ENCODE measurements around the gene HTRA2.

HTRA2 gene

DNA sequence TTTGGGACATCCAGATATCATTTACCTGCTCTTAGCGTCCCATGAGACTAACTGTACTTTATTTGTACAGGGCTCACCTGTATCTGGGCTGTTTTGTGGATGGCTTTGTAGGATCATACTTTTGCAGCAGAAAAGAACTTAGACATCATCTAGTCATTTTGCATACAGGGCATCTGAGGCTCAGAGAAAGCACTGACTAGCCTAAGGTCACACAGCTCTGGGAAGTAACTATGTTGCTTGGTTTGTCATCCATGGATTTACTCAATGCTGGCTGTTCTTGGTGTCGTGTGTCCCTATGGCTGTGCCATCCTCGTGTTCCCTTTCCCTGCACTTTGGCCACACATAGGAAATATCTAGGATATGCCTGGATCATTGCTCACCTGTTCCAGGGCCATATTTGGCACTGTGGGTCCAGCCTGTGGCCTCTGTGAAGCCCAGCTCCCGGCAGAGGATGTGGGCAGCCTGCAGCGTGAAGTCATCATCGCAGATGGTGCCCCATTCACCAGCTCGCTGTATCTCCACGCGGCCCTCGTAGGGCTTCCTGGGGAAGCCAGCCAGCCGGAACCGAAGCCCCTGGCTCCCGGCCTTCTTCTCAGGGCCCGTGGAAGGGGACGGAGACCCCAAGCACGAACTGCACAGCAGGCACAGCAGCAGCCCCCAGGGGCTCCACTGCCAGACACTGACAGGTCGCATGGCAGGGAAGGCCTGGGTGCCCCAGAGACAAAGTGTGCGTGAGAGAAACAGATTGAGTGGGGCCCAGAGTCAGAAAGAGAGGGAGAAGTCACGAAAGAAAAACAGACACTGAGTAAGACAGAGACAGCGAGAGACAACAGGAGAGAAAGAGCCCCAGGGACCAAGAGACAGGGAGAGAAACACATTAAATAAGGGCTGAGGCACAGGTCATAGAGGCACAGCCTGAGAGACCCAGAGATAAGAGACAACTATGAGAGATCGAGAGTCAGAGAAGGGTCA, 22.5 kb downstream of the HTRA2 start:
- Histone ChIP-seq H3K27ac (ENCODE audit: low read length) (peak overlapping the region; percentile 47), H3K27me3 (ENCODE audit: low read depth, low read length) (no peaks in the 10 kb centered on the region), H3K4me1 (ENCODE audit: control insufficient read depth in 1 of 2, insufficient read depth in 2 of 2, low read length in 2 of 2) (peaks cover 0 to 16% of the 10 kb centered on the region in 2 donors)

DNA sequence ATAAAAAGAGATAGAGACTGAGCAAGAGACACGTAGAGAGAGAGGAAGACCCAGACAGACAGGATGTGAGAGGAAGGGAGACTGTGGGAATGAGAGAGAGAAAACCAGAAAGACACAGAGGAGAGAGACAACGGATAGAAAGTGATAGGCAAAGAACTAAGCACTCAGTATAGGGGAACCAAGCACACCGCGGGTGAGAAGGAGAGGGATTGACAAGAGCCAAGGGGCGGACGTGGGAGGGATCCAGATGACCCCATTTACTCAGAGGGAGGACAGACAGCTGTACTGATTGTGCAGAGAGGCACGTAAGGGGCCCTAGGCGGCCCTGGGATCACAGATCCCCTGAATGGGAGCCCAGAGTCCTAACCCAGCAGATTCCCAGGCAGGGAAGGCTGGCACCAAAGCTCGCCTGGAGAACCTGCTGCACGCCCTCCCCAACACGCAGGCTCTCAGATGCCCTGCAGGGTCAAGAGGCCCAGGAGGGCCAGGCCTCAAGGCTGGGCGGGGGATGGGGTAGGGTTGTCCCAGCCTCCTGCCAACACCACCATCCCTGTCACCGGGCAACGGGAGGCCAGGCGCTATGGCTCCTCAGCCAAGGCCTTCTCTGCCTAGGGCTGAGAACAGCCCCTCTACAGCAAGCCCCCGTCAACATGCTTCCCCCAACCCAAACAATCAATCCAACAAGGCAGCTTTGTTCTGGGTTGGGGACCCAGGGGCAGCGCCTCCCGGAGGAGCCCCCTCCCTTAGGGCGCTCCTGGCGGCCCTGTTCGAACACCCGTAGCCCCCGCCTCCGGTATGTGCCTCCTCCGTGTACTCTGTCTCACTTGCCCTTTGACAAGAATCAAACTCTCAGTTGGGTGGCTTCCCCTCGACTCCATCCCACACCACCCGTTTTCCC, 23.4 kb downstream of the HTRA2 start:
- no peaks in the 10 kb centered on the region for H3K27me3 ChIP-seq (ENCODE audit: low read depth, low read length)
- peak overlapping the region; percentile 47 for H3K27ac ChIP-seq (ENCODE audit: low read length)
- H3K4me1 ChIP-seq (ENCODE audit: control insufficient read depth in 1 of 2, insufficient read depth in 2 of 2, low read length in 2 of 2), result peaks cover 0 to 16% of the 10 kb centered on the region in 2 donors
- peak overlapping the region; percentile 77 to 88 for H3K4me3 ChIP-seq (ENCODE audit: low read depth in 1 of 2, low read length in 2 of 2)
- peaks cover 0 to 6% of the 10 kb centered on the region in 2 donors for H3K36me3 ChIP-seq (ENCODE audit: control insufficient read depth in 1 of 2, insufficient read depth in 2 of 2, low read length in 2 of 2)
- H3K9me3 ChIP-seq (ENCODE audit: control insufficient read depth in 1 of 2, low read length in 2 of 2), result no peaks in the 10 kb centered on the region

More for the DNA sequence above, 22.5 kb downstream of the HTRA2 start:
- H3K9me3 ChIP-seq (ENCODE audit: control insufficient read depth in 1 of 2, low read length in 2 of 2), result no peaks in the 10 kb centered on the region
- H3K4me3 ChIP-seq (ENCODE audit: low read depth in 1 of 2, low read length in 2 of 2), result peak overlapping the region in 1 of 2 donors; percentile 88
- peaks cover 0 to 6% of the 10 kb centered on the region in 2 donors for H3K36me3 ChIP-seq (ENCODE audit: control insufficient read depth in 1 of 2, insufficient read depth in 2 of 2, low read length in 2 of 2)

DNA sequence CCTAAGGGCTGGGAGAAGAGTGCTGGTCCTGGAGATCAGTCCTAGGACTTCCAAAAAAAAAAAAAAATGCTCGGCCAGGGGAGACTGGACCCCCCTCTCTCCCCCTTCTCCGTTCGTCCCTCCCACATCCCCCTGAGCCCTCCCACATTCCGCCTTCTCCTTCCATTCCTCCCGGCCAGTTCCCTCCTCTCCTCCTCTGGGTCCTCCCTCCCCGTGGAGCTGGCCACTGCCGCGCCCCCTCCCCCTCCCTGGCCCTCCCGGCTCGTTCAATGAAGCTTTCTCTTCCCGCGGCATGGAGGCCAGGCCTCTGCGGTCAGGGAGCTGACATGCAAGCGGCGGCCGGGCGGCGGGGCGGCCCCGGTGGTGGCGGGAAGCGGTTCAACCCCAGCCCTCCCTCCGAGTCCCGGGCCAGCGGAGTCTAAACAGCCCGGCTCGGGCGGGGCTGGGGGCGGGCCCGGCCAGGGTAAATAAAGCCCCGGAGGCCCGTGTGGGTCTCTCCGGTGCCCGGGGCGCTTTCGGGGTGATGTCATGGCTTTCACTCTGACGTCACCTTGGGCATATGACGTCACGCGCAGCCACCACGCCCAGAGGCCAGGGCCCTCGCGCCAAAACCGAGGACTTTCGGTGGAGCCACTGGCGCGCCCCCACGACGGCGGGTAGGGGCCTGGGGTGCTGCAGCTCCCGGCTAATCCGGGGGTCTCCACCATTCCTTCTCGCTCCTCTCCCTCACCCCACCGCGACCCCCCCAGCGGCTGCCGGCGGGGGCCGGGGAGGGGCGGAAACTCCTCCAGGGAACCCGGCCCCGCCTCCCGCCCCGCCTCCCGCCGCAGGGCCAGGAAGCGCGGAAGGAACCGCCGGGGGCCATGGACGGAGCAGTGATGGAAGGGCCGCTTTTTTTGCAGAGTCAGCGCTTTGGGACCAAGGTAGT, 24.4 kb downstream of the HTRA2 start, which contains the start of the genes DOK1 and LOXL3:
DOK1 (plus strand) TSS at position 829 of the 928 bp plus-strand sequence; CDS start at position 864, 35 bp downstream.
LOXL3 (minus strand) TSS at position 51 of the 928 bp plus-strand sequence. CDS start 1,308 bp downstream, outside the sequence.
- Histone ChIP-seq H3K27me3 (ENCODE audit: low read depth, low read length) (no peaks in the 10 kb centered on the region), H3K4me3 (ENCODE audit: low read depth in 1 of 2, low read length in 2 of 2) (peak within 1 kb of the TSS; percentile 77 to 88), H3K27ac (ENCODE audit: low read length) (peak within 1 kb of the TSS; percentile 47), H3K9me3 (ENCODE audit: control insufficient read depth in 1 of 2, low read length in 2 of 2) (no peaks in the 10 kb centered on the region), H3K36me3 (ENCODE audit: control insufficient read depth in 1 of 2, insufficient read depth in 2 of 2, low read length in 2 of 2) (peaks cover 0 to 6% of the 10 kb centered on the region in 2 donors), H3K4me1 (ENCODE audit: control insufficient read depth in 1 of 2, insufficient read depth in 2 of 2, low read length in 2 of 2) (peaks cover 0 to 15% of the 10 kb centered on the region in 2 donors)

DNA sequence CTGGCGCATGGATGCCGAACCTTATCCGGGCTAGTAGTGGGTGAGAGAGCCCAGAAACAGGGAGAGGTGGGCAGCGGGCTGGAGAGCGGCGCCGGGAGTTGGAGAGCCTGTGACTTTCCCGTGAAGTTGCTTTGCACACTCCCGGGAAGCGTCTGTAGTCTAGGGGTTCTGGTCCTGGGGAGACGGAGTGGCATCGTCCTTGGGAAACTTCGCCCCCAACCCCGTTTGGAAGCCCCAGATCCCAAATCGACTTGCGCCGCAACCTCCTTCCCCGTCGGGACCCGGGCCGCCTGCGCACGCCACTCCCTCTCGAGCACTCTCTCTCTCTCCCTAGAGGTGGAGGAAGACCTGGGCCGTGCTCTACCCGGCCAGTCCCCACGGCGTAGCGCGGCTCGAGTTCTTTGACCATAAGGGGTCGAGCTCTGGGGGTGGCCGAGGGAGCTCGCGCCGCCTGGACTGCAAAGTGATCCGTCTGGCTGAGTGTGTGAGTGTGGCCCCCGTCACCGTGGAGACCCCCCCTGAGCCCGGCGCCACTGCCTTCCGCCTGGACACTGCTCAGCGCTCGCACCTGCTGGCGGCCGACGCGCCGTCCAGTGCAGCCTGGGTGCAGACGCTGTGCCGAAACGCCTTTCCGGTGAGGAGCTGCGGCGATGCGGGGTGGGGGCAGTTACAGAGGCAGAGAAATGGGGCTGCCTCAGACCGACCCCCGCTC, 25.2 kb downstream of the HTRA2 start:
- peaks cover 0 to 7% of the 10 kb centered on the region in 2 donors for H3K4me1 ChIP-seq (ENCODE audit: control insufficient read depth in 1 of 2, insufficient read depth in 2 of 2, low read length in 2 of 2)

DNA sequence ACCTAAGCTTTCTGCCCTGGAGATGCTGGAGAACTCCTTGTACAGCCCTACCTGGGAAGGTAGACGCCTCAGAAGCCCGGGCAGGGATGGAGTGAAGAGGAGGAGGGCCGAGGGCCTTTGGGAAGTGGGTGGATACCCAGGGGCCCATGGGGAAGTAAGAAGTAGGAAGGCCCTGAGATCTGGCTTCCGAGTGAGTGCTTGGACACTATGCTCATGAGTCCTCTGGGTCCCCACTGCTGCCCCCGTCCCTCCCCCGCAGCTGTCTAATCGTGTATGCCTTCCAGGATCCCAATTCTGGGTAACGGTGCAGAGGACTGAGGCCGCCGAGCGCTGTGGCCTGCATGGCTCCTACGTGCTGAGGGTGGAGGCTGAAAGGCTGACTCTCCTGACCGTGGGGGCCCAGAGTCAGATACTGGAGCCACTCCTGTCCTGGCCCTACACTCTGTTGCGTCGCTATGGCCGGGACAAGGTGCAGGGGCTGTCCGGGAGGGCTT, 25.9 kb downstream of the HTRA2 start:
- no peaks in the 10 kb centered on the region for H3K27me3 ChIP-seq (ENCODE audit: low read depth, low read length)

More for the DNA sequence above, 25.2 kb downstream of the HTRA2 start:
- Histone ChIP-seq H3K4me3 (ENCODE audit: low read depth in 1 of 2, low read length in 2 of 2) (peak overlapping the region; percentile 77 to 88), H3K27ac (ENCODE audit: low read length) (peak overlapping the region; percentile 31), H3K36me3 (ENCODE audit: control insufficient read depth in 1 of 2, insufficient read depth in 2 of 2, low read length in 2 of 2) (peaks cover 0 to 6% of the 10 kb centered on the region in 2 donors), H3K27me3 (ENCODE audit: low read depth, low read length) (no peaks in the 10 kb centered on the region), H3K9me3 (ENCODE audit: control insufficient read depth in 1 of 2, low read length in 2 of 2) (no peaks in the 10 kb centered on the region)

DNA sequence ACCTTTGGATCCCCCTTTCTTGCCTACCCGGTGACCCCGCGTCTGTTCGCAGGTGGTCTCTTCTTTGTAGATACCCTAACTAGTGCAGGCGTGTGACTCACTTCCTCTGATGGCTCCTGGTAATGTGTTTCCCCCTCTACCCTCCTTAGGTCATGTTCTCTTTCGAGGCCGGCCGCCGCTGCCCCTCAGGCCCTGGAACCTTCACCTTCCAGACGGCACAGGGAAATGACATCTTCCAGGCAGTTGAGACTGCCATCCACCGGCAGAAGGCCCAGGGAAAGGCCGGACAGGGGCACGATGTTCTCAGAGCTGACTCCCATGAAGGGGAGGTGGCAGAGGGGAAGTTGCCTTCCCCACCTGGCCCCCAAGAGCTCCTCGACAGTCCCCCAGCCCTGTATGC, 26.4 kb downstream of the HTRA2 start:
- Histone ChIP-seq H3K9me3 (ENCODE audit: control insufficient read depth in 1 of 2, low read length in 2 of 2) (no peaks in the 10 kb centered on the region), H3K36me3 (ENCODE audit: control insufficient read depth in 1 of 2, insufficient read depth in 2 of 2, low read length in 2 of 2) (peaks cover 0 to 6% of the 10 kb centered on the region in 2 donors), H3K27ac (ENCODE audit: low read length) (no peak overlapping the region), H3K4me1 (ENCODE audit: control insufficient read depth in 1 of 2, insufficient read depth in 2 of 2, low read length in 2 of 2) (peaks cover 0 to 5% of the 10 kb centered on the region in 2 donors), H3K27me3 (ENCODE audit: low read depth, low read length) (no peaks in the 10 kb centered on the region), H3K4me3 (ENCODE audit: low read depth in 1 of 2, low read length in 2 of 2) (no peak overlapping the region)

More for the DNA sequence above, 25.9 kb downstream of the HTRA2 start:
- H3K4me1 ChIP-seq (ENCODE audit: control insufficient read depth in 1 of 2, insufficient read depth in 2 of 2, low read length in 2 of 2), result peaks cover 0 to 5% of the 10 kb centered on the region in 2 donors
- H3K27ac ChIP-seq (ENCODE audit: low read length), result peak overlapping the region; percentile 7
- peak overlapping the region; percentile 77 to 88 for H3K4me3 ChIP-seq (ENCODE audit: low read depth in 1 of 2, low read length in 2 of 2)
- H3K9me3 ChIP-seq (ENCODE audit: control insufficient read depth in 1 of 2, low read length in 2 of 2), result no peaks in the 10 kb centered on the region
- H3K36me3 ChIP-seq (ENCODE audit: control insufficient read depth in 1 of 2, insufficient read depth in 2 of 2, low read length in 2 of 2), result peaks cover 0 to 6% of the 10 kb centered on the region in 2 donors

DNA sequence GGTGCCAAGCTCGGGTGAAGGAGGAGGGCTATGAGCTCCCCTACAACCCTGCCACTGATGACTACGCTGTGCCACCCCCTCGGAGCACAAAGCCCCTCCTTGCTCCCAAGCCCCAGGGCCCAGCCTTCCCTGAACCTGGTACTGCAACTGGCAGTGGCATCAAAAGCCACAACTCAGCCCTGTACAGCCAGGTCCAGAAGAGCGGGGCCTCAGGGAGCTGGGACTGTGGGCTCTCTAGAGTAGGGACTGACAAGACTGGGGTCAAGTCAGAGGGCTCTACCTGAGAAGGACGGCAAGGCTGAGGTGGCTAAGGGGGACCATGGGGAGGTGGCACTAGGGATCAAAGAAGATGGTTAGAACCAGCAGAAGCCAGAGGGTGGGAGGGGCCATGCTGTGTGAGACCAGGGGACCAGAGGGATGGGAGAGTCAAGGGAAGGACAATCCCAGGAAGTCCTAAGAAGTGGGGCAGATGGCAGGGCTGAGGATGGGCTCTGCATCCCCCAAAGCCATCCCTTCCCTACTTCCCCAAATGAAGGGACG, 27.2 kb downstream of the HTRA2 start:
- H3K27me3 ChIP-seq (ENCODE audit: low read depth, low read length), result no peaks in the 10 kb centered on the region
- H3K27ac ChIP-seq (ENCODE audit: low read length), result no peak overlapping the region
- peaks cover 0 to 6% of the 10 kb centered on the region in 2 donors for H3K36me3 ChIP-seq (ENCODE audit: control insufficient read depth in 1 of 2, insufficient read depth in 2 of 2, low read length in 2 of 2)
- no peak overlapping the region for H3K4me3 ChIP-seq (ENCODE audit: low read depth in 1 of 2, low read length in 2 of 2)
- H3K9me3 ChIP-seq (ENCODE audit: control insufficient read depth in 1 of 2, low read length in 2 of 2), result no peaks in the 10 kb centered on the region
- peaks cover 0 to 5% of the 10 kb centered on the region in 2 donors for H3K4me1 ChIP-seq (ENCODE audit: control insufficient read depth in 1 of 2, insufficient read depth in 2 of 2, low read length in 2 of 2)

DNA sequence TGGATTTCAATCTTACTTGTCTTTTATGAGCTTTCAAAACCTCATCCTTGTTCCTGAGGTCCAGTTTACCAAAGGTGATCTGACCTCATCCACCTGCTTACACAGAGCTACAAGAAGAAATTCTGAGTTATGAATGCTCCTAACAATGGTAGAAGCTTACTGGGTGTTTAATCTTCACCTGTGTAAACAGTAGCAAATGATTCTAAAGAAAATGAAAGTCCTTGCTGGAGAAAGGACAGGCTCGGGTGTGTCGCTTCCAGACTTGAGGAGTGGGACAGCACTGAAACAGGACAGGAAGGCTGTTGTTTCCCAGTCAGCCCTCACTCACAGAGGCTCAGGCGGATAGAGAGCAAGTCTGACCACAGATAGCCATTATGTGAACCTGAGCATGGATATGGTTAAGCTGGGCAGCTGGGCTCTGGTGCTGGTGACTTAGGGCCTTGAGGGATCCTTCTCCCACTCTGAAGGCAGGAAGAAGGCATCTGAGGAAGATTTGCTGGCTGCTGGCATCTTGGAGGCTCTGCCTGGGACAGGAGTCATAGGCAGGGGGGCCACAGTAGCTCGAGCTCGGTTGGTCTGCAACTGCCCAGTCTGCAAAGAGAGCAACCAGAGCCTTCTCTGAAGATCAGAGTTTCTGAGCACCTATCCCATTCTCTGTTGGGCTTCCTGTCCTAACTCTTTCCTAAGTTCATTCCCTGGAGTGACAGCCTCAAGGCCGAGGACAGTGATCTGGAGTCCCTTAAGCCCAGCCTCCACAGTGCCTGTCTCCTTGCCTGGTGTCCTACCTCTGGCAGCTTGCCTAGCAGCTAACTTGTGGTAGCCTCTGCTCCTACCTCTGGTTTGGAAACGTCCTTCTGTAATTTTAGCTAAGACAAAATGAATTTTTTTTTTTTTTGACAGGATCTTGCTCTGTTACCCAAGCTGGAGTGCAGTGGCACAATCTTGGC, 28.8 kb downstream of the HTRA2 start:
- peaks cover 0 to 6% of the 10 kb centered on the region in 2 donors for H3K36me3 ChIP-seq (ENCODE audit: control insufficient read depth in 1 of 2, insufficient read depth in 2 of 2, low read length in 2 of 2)
- H3K9me3 ChIP-seq (ENCODE audit: control insufficient read depth in 1 of 2, low read length in 2 of 2), result no peaks in the 10 kb centered on the region
- H3K27me3 ChIP-seq (ENCODE audit: low read depth, low read length), result no peaks in the 10 kb centered on the region
- H3K4me1 ChIP-seq (ENCODE audit: control insufficient read depth in 1 of 2, insufficient read depth in 2 of 2, low read length in 2 of 2), result peaks cover 0 to 5% of the 10 kb centered on the region in 2 donors
- H3K4me3 ChIP-seq (ENCODE audit: low read depth in 1 of 2, low read length in 2 of 2), result no peak overlapping the region
- no peak overlapping the region for H3K27ac ChIP-seq (ENCODE audit: low read length)

DNA sequence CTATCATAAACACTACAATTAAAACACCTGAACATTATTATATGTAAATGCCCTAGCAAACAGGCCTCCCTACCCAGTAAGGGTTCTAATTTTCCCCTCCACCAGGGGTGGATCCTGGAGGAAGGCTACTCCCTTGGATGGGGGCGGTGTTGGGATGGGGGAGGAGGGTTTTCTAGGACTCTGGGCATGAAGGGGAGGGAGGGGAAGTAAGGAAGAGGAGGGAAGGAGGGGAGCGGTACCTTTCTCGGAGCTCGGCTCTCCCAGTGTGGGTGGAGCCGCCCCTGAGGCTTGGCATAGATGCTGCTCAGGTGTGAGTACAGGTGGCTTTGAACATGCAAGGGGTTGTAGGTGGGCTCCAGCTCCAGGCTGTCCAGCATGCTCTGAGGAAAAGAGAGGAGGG, 30.2 kb downstream of the HTRA2 start:
- Histone ChIP-seq H3K9me3 (ENCODE audit: control insufficient read depth in 1 of 2, low read length in 2 of 2) (no peaks in the 10 kb centered on the region), H3K27me3 (ENCODE audit: low read depth, low read length) (no peaks in the 10 kb centered on the region), H3K27ac (ENCODE audit: low read length) (no peak overlapping the region), H3K4me1 (ENCODE audit: control insufficient read depth in 1 of 2, insufficient read depth in 2 of 2, low read length in 2 of 2) (peaks cover 0 to 4% of the 10 kb centered on the region in 2 donors), H3K36me3 (ENCODE audit: control insufficient read depth in 1 of 2, insufficient read depth in 2 of 2, low read length in 2 of 2) (peaks cover 0 to 6% of the 10 kb centered on the region in 2 donors), H3K4me3 (ENCODE audit: low read depth in 1 of 2, low read length in 2 of 2) (no peak overlapping the region)
